ENCODE data around the gene TMEM187.

- TF ChIP-seq POLR2A (IDR thresholded peaks at IDR 0.05) (no peak), POLR2AphosphoS5 (IDR thresholded peaks at IDR 0.05) (no peak)
These were observed 22.9 kb downstream of the TMEM187 start for GRCh38 chrX:153995504-153995903.
